K562 (cell line): Measurements from ENCODE around the gene TMEM30A.

ENCODE experiments used
- ATF2 ChIP-seq: sonication (generic); formaldehyde crosslinking; IDR thresholded peaks from 2 replicates; pipeline ENCODE4 v1.8.1; 2022; ENCODE audit warnings: missing genetic modification reagents
- CTCF ChIP-seq, 3 experiments: IDR thresholded peaks in 2 of 3; conservative IDR thresholded peaks in 1 of 3; 2 replicates each; pipeline ENCODE4 v1.5.1; 2011 to 2012; ENCODE audit warnings: low read length in 3 of 3, mild to moderate bottlenecking in 3 of 3, control low read depth in 2 of 3, improper control_type of control experiment in 1 of 3, inconsistent platforms in 1 of 3, low read depth in 1 of 3, mixed read lengths in 1 of 3, moderate library complexity in 1 of 3; ENCODE audit not compliant: insufficient read depth in 2 of 3
- DNMT1 ChIP-seq: fragments of 450-650 bp; IDR thresholded peaks from 2 replicates; pipeline ENCODE4 v1.6.1; 2016; ENCODE audit warnings: antibody characterized with exemption, mild to moderate bottlenecking
- ELF1 ChIP-seq: fragments of 200-800 bp; sonication (Bioruptor generic); IDR thresholded peaks from 2 replicates; pipeline ENCODE4 v1.6.1; 2016; ENCODE audit warnings: missing genetic modification characterization, missing compliant biosample characterization
- HDAC1 ChIP-seq, 2 experiments: fragments of 450-650 bp; IDR thresholded peaks; 2 replicates each; pipeline ENCODE4 v1.6.1; 2016 to 2017; ENCODE audit warnings: inconsistent platforms in 1 of 2, mild to moderate bottlenecking in 1 of 2, moderate library complexity in 1 of 2
- NFIC ChIP-seq: fragments of 450-650 bp; IDR thresholded peaks from 2 replicates; pipeline ENCODE4 v1.6.1; 2017; ENCODE audit warnings: mild to moderate bottlenecking, inconsistent platforms
- SIN3A ChIP-seq, 2 experiments: fragments of 150-350 bp in 1 of 2; IDR thresholded peaks; 2 replicates each; pipeline ENCODE4 v1.6.1; 2011 to 2016; ENCODE audit warnings: borderline replicate concordance in 2 of 2, low read depth in 2 of 2, low read length in 2 of 2, mild to moderate bottlenecking in 2 of 2, moderate library complexity in 2 of 2; ENCODE audit not compliant: control insufficient read depth in 1 of 2
- SREBF2 ChIP-seq: sonication (generic); formaldehyde crosslinking; IDR thresholded peaks from 2 replicates; pipeline ENCODE4 v1.4.0; 2020; ENCODE audit warnings: mild to moderate bottlenecking, missing genetic modification reagents
- THAP7 ChIP-seq: fragments of 250-450 bp; sonication (Bioruptor Pico); IDR thresholded peaks from 2 replicates; pipeline ENCODE4 v1.5.0; 2021
- ZNF263 ChIP-seq: sonication (generic); formaldehyde crosslinking; IDR thresholded peaks from 2 replicates; pipeline ENCODE4 v1.8.0; 2022; ENCODE audit warnings: mild to moderate bottlenecking, missing genetic modification reagents, borderline replicate concordance
- TF ChIP-seq, protein P1 (sequence below), 2 experiments: fragments of 450-650 bp in 1 of 2; IDR thresholded peaks; 2 replicates each; pipeline ENCODE4 v1.6.1; 2011 to 2017; ENCODE audit warnings: low read depth in 2 of 2, antibody characterized with exemption in 1 of 2, borderline replicate concordance in 1 of 2, low read length in 1 of 2, mild to moderate bottlenecking in 1 of 2, mixed read lengths in 1 of 2; ENCODE audit not compliant: control insufficient read depth in 1 of 2
- TF ChIP-seq, protein P2 (sequence below): sonication (generic); formaldehyde crosslinking; IDR thresholded peaks from 2 replicates; pipeline ENCODE4 v1.5.0; 2020; ENCODE audit warnings: missing genetic modification reagents

DNA sequence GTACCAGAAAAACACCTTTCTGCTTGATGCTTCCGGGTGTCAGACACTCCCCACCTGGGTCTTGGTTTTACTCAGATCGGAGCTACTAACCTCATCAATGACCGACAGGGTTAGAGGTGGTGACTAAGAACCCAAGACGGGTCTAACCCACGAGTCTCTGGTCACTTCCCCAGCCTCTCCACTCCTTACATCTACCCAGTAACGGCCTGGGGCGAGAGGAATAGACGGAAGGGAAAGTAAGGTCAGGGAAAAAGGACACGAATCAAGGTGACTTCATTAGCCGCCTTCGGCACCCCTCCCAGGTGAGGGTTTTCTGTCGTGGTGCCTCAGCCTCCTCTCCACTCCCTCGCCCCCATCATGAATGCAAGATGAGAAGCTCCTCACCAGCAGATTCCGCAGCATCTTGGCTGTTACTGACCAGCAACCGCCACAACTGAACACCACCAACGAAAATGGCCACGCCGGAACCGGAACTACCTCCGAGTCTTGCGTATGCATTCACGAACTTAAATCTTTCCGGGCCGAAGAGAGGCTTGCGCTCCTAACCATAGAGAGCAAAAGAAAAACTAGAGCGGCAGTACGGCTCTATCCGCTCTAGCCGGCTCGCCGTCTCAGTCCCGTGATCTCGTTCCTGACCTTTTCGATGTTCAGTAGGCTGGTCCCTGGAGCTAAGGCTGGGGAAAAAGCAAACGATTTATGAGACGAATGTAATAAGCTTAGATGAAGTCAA is 41.1 kb downstream of the TMEM30A start, which contains the start of gene COX7A2:
- TF ChIP-seq, protein P1, sequence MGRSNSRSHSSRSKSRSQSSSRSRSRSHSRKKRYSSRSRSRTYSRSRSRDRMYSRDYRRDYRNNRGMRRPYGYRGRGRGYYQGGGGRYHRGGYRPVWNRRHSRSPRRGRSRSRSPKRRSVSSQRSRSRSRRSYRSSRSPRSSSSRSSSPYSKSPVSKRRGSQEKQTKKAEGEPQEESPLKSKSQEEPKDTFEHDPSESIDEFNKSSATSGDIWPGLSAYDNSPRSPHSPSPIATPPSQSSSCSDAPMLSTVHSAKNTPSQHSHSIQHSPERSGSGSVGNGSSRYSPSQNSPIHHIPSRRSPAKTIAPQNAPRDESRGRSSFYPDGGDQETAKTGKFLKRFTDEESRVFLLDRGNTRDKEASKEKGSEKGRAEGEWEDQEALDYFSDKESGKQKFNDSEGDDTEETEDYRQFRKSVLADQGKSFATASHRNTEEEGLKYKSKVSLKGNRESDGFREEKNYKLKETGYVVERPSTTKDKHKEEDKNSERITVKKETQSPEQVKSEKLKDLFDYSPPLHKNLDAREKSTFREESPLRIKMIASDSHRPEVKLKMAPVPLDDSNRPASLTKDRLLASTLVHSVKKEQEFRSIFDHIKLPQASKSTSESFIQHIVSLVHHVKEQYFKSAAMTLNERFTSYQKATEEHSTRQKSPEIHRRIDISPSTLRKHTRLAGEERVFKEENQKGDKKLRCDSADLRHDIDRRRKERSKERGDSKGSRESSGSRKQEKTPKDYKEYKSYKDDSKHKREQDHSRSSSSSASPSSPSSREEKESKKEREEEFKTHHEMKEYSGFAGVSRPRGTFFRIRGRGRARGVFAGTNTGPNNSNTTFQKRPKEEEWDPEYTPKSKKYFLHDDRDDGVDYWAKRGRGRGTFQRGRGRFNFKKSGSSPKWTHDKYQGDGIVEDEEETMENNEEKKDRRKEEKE (IDR thresholded peaks at IDR 0.05; ENCODE audit: borderline replicate concordance in 1 of 2, control insufficient read depth in 1 of 2, low read depth in 2 of 2, low read length in 1 of 2): peak in 1 of 2 experiments; percentile 84; a peak in 1 of 4 replicates
- peak in 1 of 2 experiments; percentile 74; a peak in 2 of 4 replicates for TF ChIP-seq HDAC1 (IDR thresholded peaks at IDR 0.05)
- TF ChIP-seq ATF2 (CRISPR knock-in tag): no peak
- no peak for TF ChIP-seq ZNF263
- TF ChIP-seq, protein P2, sequence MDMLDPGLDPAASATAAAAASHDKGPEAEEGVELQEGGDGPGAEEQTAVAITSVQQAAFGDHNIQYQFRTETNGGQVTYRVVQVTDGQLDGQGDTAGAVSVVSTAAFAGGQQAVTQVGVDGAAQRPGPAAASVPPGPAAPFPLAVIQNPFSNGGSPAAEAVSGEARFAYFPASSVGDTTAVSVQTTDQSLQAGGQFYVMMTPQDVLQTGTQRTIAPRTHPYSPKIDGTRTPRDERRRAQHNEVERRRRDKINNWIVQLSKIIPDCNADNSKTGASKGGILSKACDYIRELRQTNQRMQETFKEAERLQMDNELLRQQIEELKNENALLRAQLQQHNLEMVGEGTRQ (CRISPR knock-in tag): no peak
- TF ChIP-seq DNMT1: no peak
- no peak for TF ChIP-seq THAP7
- no peak for TF ChIP-seq SREBF2
- TF ChIP-seq NFIC: peak; percentile 40
- TF ChIP-seq SIN3A (IDR thresholded peaks at IDR 0.05; ENCODE audit: borderline replicate concordance in 2 of 2, control insufficient read depth in 1 of 2, low read depth in 2 of 2, low read length in 2 of 2): peak in 1 of 2 experiments; percentile 48; a peak in 1 of 4 replicates
- TF ChIP-seq CTCF (IDR thresholded peaks at IDR 0.05 in 2 of 3, conservative IDR thresholded peaks at IDR 0.05 in 1 of 3; ENCODE audit: insufficient read depth in 2 of 3, low read depth in 1 of 3, low read length in 3 of 3): no peak
- peak; percentile 88 for TF ChIP-seq ELF1
